Measurements from ENCODE around the gene SFT2D2. TPM values are rescaled to one million over a fixed set of nuclear protein-coding genes. Genes with fewer than 3 reads are reported as not detected.

The SFT2D2 gene
- total and polyA plus RNA-seq, 2 of the 8 experiments (the other 6 are each of a cell fraction or from before 2014, with no cell fraction given), result 9.0 to 29.0 TPM

DNA sequence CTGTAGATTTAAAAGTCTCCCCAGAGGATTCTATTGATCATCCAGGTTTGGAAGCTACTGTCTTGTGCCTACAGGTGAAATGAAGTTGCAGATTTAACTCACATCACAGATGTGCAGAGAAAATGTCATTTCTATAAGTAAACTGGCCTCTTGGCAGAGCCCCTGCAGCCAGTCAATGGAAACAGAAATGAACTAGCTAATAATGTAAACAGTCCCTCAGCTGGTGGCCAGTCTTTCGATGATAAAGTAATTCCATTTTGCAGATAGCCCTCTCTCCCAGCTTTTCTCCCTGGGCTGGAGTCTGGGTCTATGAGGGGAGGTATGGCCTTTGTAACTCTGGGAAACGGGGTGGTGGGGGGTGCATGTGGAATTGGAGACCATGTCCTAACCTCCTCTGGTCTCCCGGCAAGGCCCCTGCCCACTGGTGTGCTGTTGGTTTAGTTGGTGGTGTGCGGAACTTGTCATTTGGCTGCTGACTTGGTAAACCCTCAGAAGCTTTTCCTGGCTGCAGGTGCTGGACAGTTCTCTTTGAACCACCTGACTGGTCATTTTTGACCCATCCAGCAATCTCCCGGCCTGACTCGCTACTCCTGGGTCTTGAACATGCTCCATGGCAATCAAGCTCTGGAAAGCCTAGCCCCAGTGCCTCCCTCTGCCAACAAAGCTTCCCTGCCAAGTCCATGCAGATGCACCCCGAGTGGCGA lies 69.8 kb downstream of the SFT2D2 start:
- Histone ChIP-seq H3K27me3 (replicated peaks in 1 of 4; ENCODE audit: control insufficient read depth in 3 of 4, extremely low read depth in 1 of 4, insufficient read depth in 3 of 4, low read length in 3 of 4) (no peaks in the 10 kb centered on the region), H4K20me1 (replicated peaks in 1 of 2; ENCODE audit: control insufficient read depth in 1 of 2, insufficient read depth in 2 of 2, low read length in 2 of 2) (no peaks in the 10 kb centered on the region), H4K8ac (ENCODE audit: extremely low read depth, insufficient read depth, low read length) (no peak overlapping the region), H3K23ac (ENCODE audit: insufficient read length) (no peak overlapping the region), H3K27ac (ENCODE audit: low read depth, low read length) (no peak overlapping the region), H2AK5ac (ENCODE audit: low read depth, low read length) (no peak overlapping the region), H2AFZ (ENCODE audit: low read length) (no peak overlapping the region), H3K4me2 (ENCODE audit: insufficient read depth in 1 of 2, low read depth in 2 of 2, low read length in 2 of 2) (no peak overlapping the region), H3K14ac (ENCODE audit: insufficient read length) (no peak overlapping the region), H3K79me1 (ENCODE audit: low read depth, low read length) (no peaks in the 10 kb centered on the region; the same call in 1 of the 2 replicates), H4K5ac (ENCODE audit: insufficient read length, low read depth, low read length) (no peak overlapping the region), H2BK15ac (ENCODE audit: low read length) (no peak overlapping the region), H3K4me1 (replicated peaks in 1 of 4; ENCODE audit: control insufficient read depth in 3 of 4, insufficient read depth in 4 of 4, low read length in 3 of 4) (peaks cover 0 to 9% (median under 1%) of the 10 kb centered on the region in 4 experiments; a peak in 3 of 7 replicates), H4K91ac (replicated peaks; ENCODE audit: insufficient read length, low read length) (no peak overlapping the region), H3K9me3 (ENCODE audit: insufficient read depth in 2 of 2, low read depth in 1 of 2, low read length in 1 of 2) (no peaks in the 10 kb centered on the region), H2BK5ac (ENCODE audit: low read depth, low read length) (no peak overlapping the region), H2BK20ac (ENCODE audit: low read length) (no peak overlapping the region), H3K4ac (replicated peaks; ENCODE audit: insufficient read length, low read depth, low read length) (no peak overlapping the region), H3K18ac (ENCODE audit: extremely low read depth, low read length) (no peak overlapping the region), H3K36me3 (ENCODE audit: control insufficient read depth in 2 of 4, insufficient read depth in 4 of 4, low read length in 3 of 4) (no peaks in the 10 kb centered on the region), H3K56ac (replicated peaks; ENCODE audit: insufficient read length, low read depth, low read length) (no peak overlapping the region), H2BK120ac (replicated peaks; ENCODE audit: low read depth, low read length) (no peak overlapping the region), H3K79me2 (ENCODE audit: control insufficient read depth in 1 of 2, insufficient read depth in 2 of 2, low read length in 2 of 2) (no peaks in the 10 kb centered on the region), H3K23me2 (ENCODE audit: low read depth, low read length) (no peaks in the 10 kb centered on the region), H3K9ac (replicated peaks in 1 of 4; ENCODE audit: extremely low read depth in 1 of 4, low read depth in 3 of 4, low read length in 3 of 4) (no peak overlapping the region), H2BK12ac (ENCODE audit: low read depth, low read length) (no peak overlapping the region), H3K4me3 (ENCODE audit: extremely low read depth in 1 of 4, insufficient read depth in 2 of 4, low read depth in 3 of 4, low read length in 4 of 4) (no peak overlapping the region)
- WGBS, 2 experiments (ENCODE audit: extremely low coverage in 1 of 2, insufficient coverage in 1 of 2, insufficient read length in 1 of 2, insufficient replicate concordance in 2 of 2, low coverage in 1 of 2, low lambda C conversion rate in 2 of 2, missing lambda C conversion rate in 1 of 2), result 94% methylated on average over 8 of the region's 8 CpGs; no CpG with 5 or more reads in 1 of the 2 experiments
- FAIRE-seq (no peak), DNase-seq (ENCODE audit: low read depth in 1 of 2, low spot score in 2 of 2) (no peak)
- POLR2A ChIA-PET (ENCODE audit: partially characterized antibody), result no interaction called here
- CTCF ChIA-PET (ENCODE audit: partially characterized antibody), result interaction anchor here (0.8 to 2.4 kb wide), 3 partner anchors 46 to 213 kb away, joined by 3 to 6 read pairs (median 3); no protein-coding TSS in a partner anchor
- no peak for TF ChIP-seq KDM1A (IDR thresholded peaks at IDR 0.05; ENCODE audit: borderline replicate concordance, low read length)
- no peak for TF ChIP-seq NANOG (IDR thresholded peaks at IDR 0.05; ENCODE audit: insufficient read depth, low read depth, low read length, poor library complexity, severe bottlenecking)
- TF ChIP-seq EP300 (IDR thresholded peaks at IDR 0.05; ENCODE audit: borderline replicate concordance in 1 of 2, low read depth in 2 of 2, low read length in 2 of 2), result no peak

Data from H1 (cell line).